ENCODE measurements around the gene PRKAA2.

The PRKAA2 gene

GRCh38 chr1:56654126-56654923 lies 9.2 kb downstream of the PRKAA2 start:
- Histone ChIP-seq H3K79me2 (ENCODE audit: control insufficient read depth, insufficient read depth, low read length, unreplicated experiment) (no peaks in the 10 kb centered on the region), H3K4me1 (ENCODE audit: control insufficient read depth, insufficient read depth, low read length, unreplicated experiment) (no peaks in the 10 kb centered on the region), H3K36me3 (ENCODE audit: insufficient read depth, low read length) (peaks cover 12% of the 10 kb centered on the region), H2AFZ (ENCODE audit: low read length, unreplicated experiment) (no peak overlapping the region), H3K27ac (ENCODE audit: low read depth, low read length) (no peak overlapping the region), H3K27me3 (ENCODE audit: insufficient read depth, low read length) (no peaks in the 10 kb centered on the region), H3K4me3 (ENCODE audit: low read depth, low read length) (no peak overlapping the region)

DNA sequence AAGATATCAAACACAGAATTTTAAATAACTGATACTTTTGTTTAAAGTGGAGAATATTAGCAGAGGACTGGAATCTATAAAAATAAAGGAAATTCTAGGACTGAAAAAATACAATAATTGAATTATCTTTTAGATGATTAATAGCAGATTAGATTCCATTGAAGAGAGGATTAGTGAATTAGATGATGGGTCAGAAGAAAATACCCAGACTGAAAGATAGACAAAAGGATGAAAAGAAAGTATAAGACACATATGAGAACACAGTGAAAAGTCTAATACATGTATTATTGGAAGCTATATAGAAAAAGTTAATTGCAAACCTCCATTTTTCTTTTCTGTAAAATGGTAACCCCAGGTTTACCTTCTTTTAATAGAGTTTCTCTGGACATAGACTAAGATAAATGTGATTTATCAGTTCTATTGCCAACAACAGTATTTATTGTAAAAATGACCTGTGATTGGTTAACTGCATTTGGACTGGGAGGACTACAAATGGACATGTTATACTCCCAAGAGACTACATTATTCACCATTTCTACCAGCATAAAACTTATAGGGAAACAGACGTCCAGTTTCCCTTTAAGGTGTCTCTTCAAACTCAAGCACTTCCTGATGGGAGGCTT lies 11.0 kb downstream of the PRKAA2 start:
- Histone ChIP-seq H3K4me1 (ENCODE audit: control insufficient read depth, insufficient read depth, low read length, unreplicated experiment) (no peaks in the 10 kb centered on the region), H3K36me3 (ENCODE audit: insufficient read depth, low read length) (peaks cover 12% of the 10 kb centered on the region), H3K79me2 (ENCODE audit: control insufficient read depth, insufficient read depth, low read length, unreplicated experiment) (no peaks in the 10 kb centered on the region), H3K4me3 (ENCODE audit: low read depth, low read length) (no peak overlapping the region), H3K27ac (ENCODE audit: low read depth, low read length) (no peak overlapping the region), H3K27me3 (ENCODE audit: insufficient read depth, low read length) (no peaks in the 10 kb centered on the region), H2AFZ (ENCODE audit: low read length, unreplicated experiment) (no peak overlapping the region)

DNA sequence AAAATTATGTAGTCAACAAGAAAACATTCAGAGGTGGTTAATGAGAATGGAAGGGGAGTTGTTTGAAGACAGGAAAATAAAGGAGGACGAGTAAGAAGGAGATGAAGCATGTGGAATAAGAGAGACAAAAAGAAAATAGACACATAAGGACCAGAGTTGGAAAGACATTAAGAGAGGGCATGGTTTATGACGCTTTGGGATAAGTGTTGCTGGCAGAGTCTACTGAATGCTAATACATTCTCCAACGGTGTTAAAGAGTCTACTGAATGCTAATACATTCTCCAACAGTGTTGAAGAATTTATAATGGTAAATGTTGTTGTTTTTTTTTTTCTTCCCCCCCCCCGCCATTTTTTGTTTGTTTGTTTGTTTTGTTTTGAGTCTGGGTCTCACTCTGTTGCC lies 13.1 kb downstream of the PRKAA2 start:
- Histone ChIP-seq H3K4me3 (ENCODE audit: low read depth, low read length) (no peak overlapping the region), H3K36me3 (ENCODE audit: insufficient read depth, low read length) (peaks cover 12% of the 10 kb centered on the region), H3K27ac (ENCODE audit: low read depth, low read length) (no peak overlapping the region), H3K4me1 (ENCODE audit: control insufficient read depth, insufficient read depth, low read length, unreplicated experiment) (no peaks in the 10 kb centered on the region), H2AFZ (ENCODE audit: low read length, unreplicated experiment) (no peak overlapping the region), H3K79me2 (ENCODE audit: control insufficient read depth, insufficient read depth, low read length, unreplicated experiment) (no peaks in the 10 kb centered on the region), H3K27me3 (ENCODE audit: insufficient read depth, low read length) (no peaks in the 10 kb centered on the region)

- no peak overlapping the region for H2AFZ ChIP-seq (ENCODE audit: low read length, unreplicated experiment)
- H3K79me2 ChIP-seq (ENCODE audit: control insufficient read depth, insufficient read depth, low read length, unreplicated experiment) = no peaks in the 10 kb centered on the region
- H3K27ac ChIP-seq (ENCODE audit: low read depth, low read length) = no peak overlapping the region
- no peaks in the 10 kb centered on the region for H3K27me3 ChIP-seq (ENCODE audit: insufficient read depth, low read length)
- peaks cover 12% of the 10 kb centered on the region for H3K36me3 ChIP-seq (ENCODE audit: insufficient read depth, low read length)
- no peaks in the 10 kb centered on the region for H3K4me1 ChIP-seq (ENCODE audit: control insufficient read depth, insufficient read depth, low read length, unreplicated experiment)
- H3K4me3 ChIP-seq (ENCODE audit: low read depth, low read length) = no peak overlapping the region
These were observed 15.2 kb downstream of the PRKAA2 start for GRCh38 chr1:56660293-56660692.

DNA sequence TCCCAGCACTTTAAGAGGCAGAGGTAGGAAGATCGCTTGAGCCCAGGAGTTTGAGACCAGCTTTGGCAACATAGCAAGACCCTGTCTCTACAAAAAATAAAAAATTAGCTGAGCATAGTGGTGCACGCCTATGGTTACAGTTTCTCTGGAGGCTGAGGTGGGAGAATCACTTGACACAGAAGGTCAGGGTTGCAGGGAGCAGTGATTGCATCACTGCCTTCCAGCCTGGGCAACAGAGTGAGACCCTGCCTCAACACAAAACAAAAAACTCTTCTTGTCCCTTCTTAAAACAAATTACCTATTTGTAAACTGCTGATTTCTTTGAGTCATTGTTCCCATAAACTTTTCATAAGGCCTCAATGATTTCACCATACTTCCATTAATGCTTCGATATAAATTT lies 18.7 kb downstream of the PRKAA2 start:
- Histone ChIP-seq H3K4me3 (ENCODE audit: low read depth, low read length) (no peak overlapping the region), H3K4me1 (ENCODE audit: control insufficient read depth, insufficient read depth, low read length, unreplicated experiment) (no peaks in the 10 kb centered on the region), H3K36me3 (ENCODE audit: insufficient read depth, low read length) (no peaks in the 10 kb centered on the region), H3K27me3 (ENCODE audit: insufficient read depth, low read length) (no peaks in the 10 kb centered on the region), H3K79me2 (ENCODE audit: control insufficient read depth, insufficient read depth, low read length, unreplicated experiment) (no peaks in the 10 kb centered on the region), H3K27ac (ENCODE audit: low read depth, low read length) (no peak overlapping the region), H2AFZ (ENCODE audit: low read length, unreplicated experiment) (no peak overlapping the region)

DNA sequence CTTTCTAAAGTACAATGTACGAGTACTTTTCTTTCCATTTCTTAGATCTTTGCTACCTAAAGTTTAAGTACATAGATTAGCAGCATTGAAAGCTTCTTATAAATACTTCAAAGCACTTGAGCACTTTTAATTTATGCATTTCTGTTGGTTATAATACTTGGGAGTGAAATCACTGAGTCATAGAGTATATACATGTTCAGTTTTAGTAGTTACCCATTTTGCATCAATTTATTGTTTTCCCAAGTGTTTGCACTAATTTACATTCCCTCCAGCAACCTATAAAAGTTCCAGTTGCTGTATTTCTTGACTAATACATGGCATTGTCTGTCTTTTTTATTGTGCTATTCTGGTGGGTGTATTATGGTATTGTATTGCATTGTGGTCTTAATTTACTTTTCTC lies 20.3 kb downstream of the PRKAA2 start:
- Histone ChIP-seq H3K4me1 (ENCODE audit: control insufficient read depth, insufficient read depth, low read length, unreplicated experiment) (no peaks in the 10 kb centered on the region), H3K4me3 (ENCODE audit: low read depth, low read length) (no peak overlapping the region), H3K36me3 (ENCODE audit: insufficient read depth, low read length) (no peaks in the 10 kb centered on the region), H3K79me2 (ENCODE audit: control insufficient read depth, insufficient read depth, low read length, unreplicated experiment) (no peaks in the 10 kb centered on the region), H3K27ac (ENCODE audit: low read depth, low read length) (no peak overlapping the region), H3K27me3 (ENCODE audit: insufficient read depth, low read length) (no peaks in the 10 kb centered on the region), H2AFZ (ENCODE audit: low read length, unreplicated experiment) (no peak overlapping the region)

DNA sequence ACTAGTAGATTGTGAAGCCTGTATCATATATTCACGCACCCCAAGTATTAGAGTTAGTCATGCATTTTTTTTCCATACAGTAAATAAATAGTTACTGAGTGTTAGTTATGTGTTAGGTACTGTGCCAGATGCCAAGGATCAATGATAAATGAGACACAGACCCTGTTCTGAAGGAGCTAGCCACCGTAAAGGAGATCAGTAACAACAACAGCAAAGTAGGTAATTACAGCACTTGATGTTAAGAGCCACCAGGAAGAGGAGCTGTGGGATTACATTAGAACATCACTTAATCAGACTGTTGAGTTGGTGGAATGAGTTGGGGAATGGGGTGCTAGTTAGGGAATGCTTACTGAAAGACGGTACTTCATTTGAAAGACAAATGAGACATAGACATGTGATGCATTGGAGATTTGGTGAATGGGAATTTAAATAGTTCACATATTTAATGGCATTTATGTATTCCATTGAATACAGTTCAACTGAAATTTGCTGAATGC lies 21.0 kb downstream of the PRKAA2 start:
- H3K36me3 ChIP-seq (ENCODE audit: insufficient read depth, low read length) = no peaks in the 10 kb centered on the region
- H3K27me3 ChIP-seq (ENCODE audit: insufficient read depth, low read length) = no peaks in the 10 kb centered on the region
- no peaks in the 10 kb centered on the region for H3K79me2 ChIP-seq (ENCODE audit: control insufficient read depth, insufficient read depth, low read length, unreplicated experiment)
- H2AFZ ChIP-seq (ENCODE audit: low read length, unreplicated experiment) = no peak overlapping the region
- H3K4me3 ChIP-seq (ENCODE audit: low read depth, low read length) = no peak overlapping the region
- no peak overlapping the region for H3K27ac ChIP-seq (ENCODE audit: low read depth, low read length)
- no peaks in the 10 kb centered on the region for H3K4me1 ChIP-seq (ENCODE audit: control insufficient read depth, insufficient read depth, low read length, unreplicated experiment)

GRCh38 chr1:56670350-56670749 lies 25.2 kb downstream of the PRKAA2 start:
- H3K4me1 ChIP-seq (ENCODE audit: control insufficient read depth, insufficient read depth, low read length, unreplicated experiment) = no peaks in the 10 kb centered on the region
- no peaks in the 10 kb centered on the region for H3K79me2 ChIP-seq (ENCODE audit: control insufficient read depth, insufficient read depth, low read length, unreplicated experiment)
- no peak overlapping the region for H3K4me3 ChIP-seq (ENCODE audit: low read depth, low read length)
- no peaks in the 10 kb centered on the region for H3K27me3 ChIP-seq (ENCODE audit: insufficient read depth, low read length)
- no peak overlapping the region for H2AFZ ChIP-seq (ENCODE audit: low read length, unreplicated experiment)
- no peaks in the 10 kb centered on the region for H3K36me3 ChIP-seq (ENCODE audit: insufficient read depth, low read length)
- no peak overlapping the region for H3K27ac ChIP-seq (ENCODE audit: low read depth, low read length)

GRCh38 chr1:56671085-56671484 lies 26.0 kb downstream of the PRKAA2 start:
- no peak overlapping the region for H3K4me3 ChIP-seq (ENCODE audit: low read depth, low read length)
- no peaks in the 10 kb centered on the region for H3K27me3 ChIP-seq (ENCODE audit: insufficient read depth, low read length)
- no peaks in the 10 kb centered on the region for H3K79me2 ChIP-seq (ENCODE audit: control insufficient read depth, insufficient read depth, low read length, unreplicated experiment)
- H3K36me3 ChIP-seq (ENCODE audit: insufficient read depth, low read length) = no peaks in the 10 kb centered on the region
- H2AFZ ChIP-seq (ENCODE audit: low read length, unreplicated experiment) = no peak overlapping the region
- H3K4me1 ChIP-seq (ENCODE audit: control insufficient read depth, insufficient read depth, low read length, unreplicated experiment) = peaks cover 2% of the 10 kb centered on the region
- H3K27ac ChIP-seq (ENCODE audit: low read depth, low read length) = no peak overlapping the region

GRCh38 chr1:56671542-56671941 lies 26.4 kb downstream of the PRKAA2 start:
- no peak overlapping the region for H3K4me3 ChIP-seq (ENCODE audit: low read depth, low read length)
- H3K27ac ChIP-seq (ENCODE audit: low read depth, low read length) = no peak overlapping the region
- no peaks in the 10 kb centered on the region for H3K36me3 ChIP-seq (ENCODE audit: insufficient read depth, low read length)
- H3K27me3 ChIP-seq (ENCODE audit: insufficient read depth, low read length) = no peaks in the 10 kb centered on the region
- no peaks in the 10 kb centered on the region for H3K79me2 ChIP-seq (ENCODE audit: control insufficient read depth, insufficient read depth, low read length, unreplicated experiment)
- H3K4me1 ChIP-seq (ENCODE audit: control insufficient read depth, insufficient read depth, low read length, unreplicated experiment) = peaks cover 7% of the 10 kb centered on the region
- H2AFZ ChIP-seq (ENCODE audit: low read length, unreplicated experiment) = no peak overlapping the region

- Histone ChIP-seq H2AFZ (ENCODE audit: low read length, unreplicated experiment) (no peak overlapping the region), H3K27me3 (ENCODE audit: insufficient read depth, low read length) (no peaks in the 10 kb centered on the region)
These were observed 27.5 kb downstream of the PRKAA2 start for GRCh38 chr1:56672579-56672978.

More at GRCh38 chr1:56672579-56672978, 27.5 kb downstream of the PRKAA2 start:
- no peaks in the 10 kb centered on the region for H3K79me2 ChIP-seq (ENCODE audit: control insufficient read depth, insufficient read depth, low read length, unreplicated experiment)
- peaks cover 14% of the 10 kb centered on the region for H3K4me1 ChIP-seq (ENCODE audit: control insufficient read depth, insufficient read depth, low read length, unreplicated experiment)
- no peak overlapping the region for H3K27ac ChIP-seq (ENCODE audit: low read depth, low read length)
- H3K36me3 ChIP-seq (ENCODE audit: insufficient read depth, low read length) = no peaks in the 10 kb centered on the region
- no peak overlapping the region for H3K4me3 ChIP-seq (ENCODE audit: low read depth, low read length)

Measured in ACC112 (cell line).